ENCODE results near the gene TRPT1.

DNA sequence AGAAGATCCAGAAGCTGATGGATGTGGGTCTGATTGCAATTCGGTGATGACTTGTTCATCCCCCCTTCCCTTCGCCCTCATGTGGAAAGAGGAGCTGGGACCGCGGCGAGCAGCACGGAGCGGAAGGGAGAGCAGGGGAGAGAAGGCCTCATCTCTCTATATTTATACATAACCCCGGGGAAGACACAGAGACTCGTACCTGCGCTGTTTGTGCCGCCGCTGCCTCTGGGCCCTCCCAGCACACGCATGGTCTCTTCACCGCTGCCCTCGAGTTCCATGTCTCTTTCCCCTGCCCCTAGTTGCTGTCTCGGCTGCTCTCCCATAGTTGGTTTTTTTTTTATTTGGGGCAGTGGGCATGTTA, 21.9 kb downstream of the TRPT1 start:
- TF ChIP-seq, protein P1, sequence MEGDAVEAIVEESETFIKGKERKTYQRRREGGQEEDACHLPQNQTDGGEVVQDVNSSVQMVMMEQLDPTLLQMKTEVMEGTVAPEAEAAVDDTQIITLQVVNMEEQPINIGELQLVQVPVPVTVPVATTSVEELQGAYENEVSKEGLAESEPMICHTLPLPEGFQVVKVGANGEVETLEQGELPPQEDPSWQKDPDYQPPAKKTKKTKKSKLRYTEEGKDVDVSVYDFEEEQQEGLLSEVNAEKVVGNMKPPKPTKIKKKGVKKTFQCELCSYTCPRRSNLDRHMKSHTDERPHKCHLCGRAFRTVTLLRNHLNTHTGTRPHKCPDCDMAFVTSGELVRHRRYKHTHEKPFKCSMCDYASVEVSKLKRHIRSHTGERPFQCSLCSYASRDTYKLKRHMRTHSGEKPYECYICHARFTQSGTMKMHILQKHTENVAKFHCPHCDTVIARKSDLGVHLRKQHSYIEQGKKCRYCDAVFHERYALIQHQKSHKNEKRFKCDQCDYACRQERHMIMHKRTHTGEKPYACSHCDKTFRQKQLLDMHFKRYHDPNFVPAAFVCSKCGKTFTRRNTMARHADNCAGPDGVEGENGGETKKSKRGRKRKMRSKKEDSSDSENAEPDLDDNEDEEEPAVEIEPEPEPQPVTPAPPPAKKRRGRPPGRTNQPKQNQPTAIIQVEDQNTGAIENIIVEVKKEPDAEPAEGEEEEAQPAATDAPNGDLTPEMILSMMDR (IDR thresholded peaks at IDR 0.05; ENCODE audit: low read depth, low read length, poor library complexity, severe bottlenecking), result no peak
- no peak for TF ChIP-seq EZH2phosphoT487 (IDR thresholded peaks at IDR 0.05; ENCODE audit: borderline replicate concordance, low read length)
